ENCODE results near the gene KCNC1. TPM values are rescaled to one million over a fixed set of nuclear protein-coding genes. Genes with fewer than 3 reads are reported as not detected.
A peak's percentile ranks its signal among the peaks of the same experiment; 100 is the strongest.

The KCNC1 gene
- total and polyA plus RNA-seq, 2 of the 13 experiments (the other 11 are each of a cell fraction or from before 2014, with no cell fraction given) = 0.01 to 0.04 TPM

- Histone ChIP-seq H2AFZ (ENCODE audit: low read length) (no peak overlapping the region), H3K27me3 (ENCODE audit: control insufficient read depth in 1 of 2, insufficient read depth in 2 of 2, low read length in 2 of 2) (peaks cover 0 to 4% of the 10 kb centered on the region in 2 experiments; a peak in 1 of 5 replicates), H3K27ac (ENCODE audit: extremely low read length, insufficient read depth, low read length) (no peak overlapping the region), H3K9ac (ENCODE audit: insufficient read depth, low read depth, low read length) (no peak overlapping the region), H3K79me2 (ENCODE audit: insufficient read depth, low read length) (no peaks in the 10 kb centered on the region), H3K4me2 (ENCODE audit: low read depth, low read length) (no peak overlapping the region), H4K20me1 (ENCODE audit: insufficient read depth, low read length) (no peaks in the 10 kb centered on the region), H3K9me3 (ENCODE audit: low read length) (no peaks in the 10 kb centered on the region), H3K36me3 (replicated peaks in 1 of 2; ENCODE audit: control insufficient read depth in 1 of 2, insufficient read depth in 2 of 2, low read length in 2 of 2) (no peaks in the 10 kb centered on the region), H3K4me3 (replicated peaks in 1 of 3; ENCODE audit: insufficient read depth in 1 of 3, low read depth in 2 of 3, low read length in 3 of 3) (no peak overlapping the region), H3K4me1 (ENCODE audit: insufficient read depth, low read length) (peaks cover 51% of the 10 kb centered on the region)
- in situ Hi-C loops (cut with HindIII; ENCODE audit: extremely low pct_ligation_motif_present, low pct_unique_long_range_greater_than_20kb) = no loop called here
- ChIA-PET CTCF (ENCODE audit: low intra/inter-chr PET ratio, low total read pairs) (no interaction called here), POLR2A (no interaction called here)
- DNase-seq (ENCODE audit: low spot score) = no peak
- FAIRE-seq = no peak
- no TSS peak for BruUV-seq (replicated peaks)
- no peak for ATAC-seq
- intact Hi-C loops (cut with micrococcal nuclease; ENCODE audit: unreplicated experiment) = loop anchor here (5.0 kb wide), 1 partner anchor 46 kb away; no protein-coding TSS in a partner anchor
- 90% methylated on average over 17 of the region's 17 CpGs for WGBS (ENCODE audit: low lambda C conversion rate)
- TF ChIP-seq ZNF713 (CRISPR knock-in tag; IDR thresholded peaks at IDR 0.05) (no peak), ZNF687 (CRISPR knock-in tag; IDR thresholded peaks at IDR 0.05) (0 out of 2 replicates have a peak, but pooled peaks have one; percentile 24)
These were observed 36.8 kb downstream of the KCNC1 start for GRCh38 chr11:17771415-17771814.

- intact Hi-C loops (cut with micrococcal nuclease; ENCODE audit: unreplicated experiment) (loop anchor here (5.0 kb wide), 1 partner anchor 45 kb away; no protein-coding TSS in a partner anchor), in situ Hi-C loops (cut with HindIII; ENCODE audit: extremely low pct_ligation_motif_present, low pct_unique_long_range_greater_than_20kb) (no loop called here)
- no peaks in the 10 kb centered on the region for H4K20me1 ChIP-seq (ENCODE audit: insufficient read depth, low read length)
- FAIRE-seq (no peak), DNase-seq (ENCODE audit: low spot score) (no peak), ATAC-seq (no peak)
- ChIA-PET POLR2A (no interaction called here), CTCF (ENCODE audit: low intra/inter-chr PET ratio, low total read pairs) (no interaction called here)
- over 99% methylated on average over 27 of the region's 37 CpGs for WGBS (ENCODE audit: low lambda C conversion rate)
- H3K79me2 ChIP-seq (ENCODE audit: insufficient read depth, low read length) = no peaks in the 10 kb centered on the region
- no peak overlapping the region for H3K4me3 ChIP-seq (replicated peaks in 1 of 3; ENCODE audit: insufficient read depth in 1 of 3, low read depth in 2 of 3, low read length in 3 of 3)
- no peak overlapping the region for H3K27ac ChIP-seq (ENCODE audit: extremely low read length, insufficient read depth, low read length)
- no peak overlapping the region for H3K4me2 ChIP-seq (ENCODE audit: low read depth, low read length)
- H3K27me3 ChIP-seq (ENCODE audit: control insufficient read depth in 1 of 2, insufficient read depth in 2 of 2, low read length in 2 of 2) = peaks cover 0 to 4% of the 10 kb centered on the region in 2 experiments; a peak in 1 of 5 replicates
- H3K9ac ChIP-seq (ENCODE audit: insufficient read depth, low read depth, low read length) = no peak overlapping the region
- no TSS peak for BruUV-seq (replicated peaks)
- H3K36me3 ChIP-seq (replicated peaks in 1 of 2; ENCODE audit: control insufficient read depth in 1 of 2, insufficient read depth in 2 of 2, low read length in 2 of 2) = no peaks in the 10 kb centered on the region
- peaks cover 51% of the 10 kb centered on the region for H3K4me1 ChIP-seq (ENCODE audit: insufficient read depth, low read length)
- no peak overlapping the region for H2AFZ ChIP-seq (ENCODE audit: low read length)
- TF ChIP-seq PHF21A (CRISPR knock-in tag; IDR thresholded peaks at IDR 0.05) (no peak), MTA3 (CRISPR knock-in tag; IDR thresholded peaks at IDR 0.05) (no peak)
- H3K9me3 ChIP-seq (ENCODE audit: low read length) = no peaks in the 10 kb centered on the region
These were observed 37.3 kb downstream of the KCNC1 start for GRCh38 chr11:17771841-17772401.

Data from HepG2 (cell line).